HG03039 (cell line): ENCODE measurements around the gene PDE7B.
"Not testable (repeated sequence)": the region's sequence is repeated elsewhere in the genome, so short reads cannot be mapped to it uniquely, and the experiment has no call there.

ENCODE experiments used
- ATAC-seq: cut with Tn5 transposase; IDR thresholded peaks from one replicate; pipeline ENCODE4 v1.9.1; 2021; ENCODE audit warnings: mild to moderate bottlenecking, moderate library complexity; ENCODE audit not compliant: unreplicated experiment

PDE7B gene

DNA sequence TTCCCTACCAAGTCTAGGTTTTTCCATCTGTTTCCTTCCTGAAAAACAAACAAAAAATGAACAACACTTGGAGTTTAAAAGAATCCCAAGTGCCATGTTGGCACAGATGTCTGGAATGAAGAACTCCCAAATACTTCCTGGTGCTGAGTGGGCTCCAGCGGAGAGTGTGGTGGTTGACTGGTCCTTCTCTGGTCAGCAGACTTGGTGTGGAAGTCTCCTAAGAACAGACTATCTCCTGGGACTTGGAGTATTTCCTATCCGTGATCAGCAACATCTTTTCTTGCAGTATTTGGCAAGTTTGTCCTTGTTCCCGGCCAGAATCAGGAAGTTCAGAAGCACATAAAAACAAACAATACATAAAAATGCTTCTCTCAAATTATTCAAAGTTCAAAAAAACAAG lies 244.5 kb downstream of the PDE7B start:
- ATAC-seq, result no peak

DNA sequence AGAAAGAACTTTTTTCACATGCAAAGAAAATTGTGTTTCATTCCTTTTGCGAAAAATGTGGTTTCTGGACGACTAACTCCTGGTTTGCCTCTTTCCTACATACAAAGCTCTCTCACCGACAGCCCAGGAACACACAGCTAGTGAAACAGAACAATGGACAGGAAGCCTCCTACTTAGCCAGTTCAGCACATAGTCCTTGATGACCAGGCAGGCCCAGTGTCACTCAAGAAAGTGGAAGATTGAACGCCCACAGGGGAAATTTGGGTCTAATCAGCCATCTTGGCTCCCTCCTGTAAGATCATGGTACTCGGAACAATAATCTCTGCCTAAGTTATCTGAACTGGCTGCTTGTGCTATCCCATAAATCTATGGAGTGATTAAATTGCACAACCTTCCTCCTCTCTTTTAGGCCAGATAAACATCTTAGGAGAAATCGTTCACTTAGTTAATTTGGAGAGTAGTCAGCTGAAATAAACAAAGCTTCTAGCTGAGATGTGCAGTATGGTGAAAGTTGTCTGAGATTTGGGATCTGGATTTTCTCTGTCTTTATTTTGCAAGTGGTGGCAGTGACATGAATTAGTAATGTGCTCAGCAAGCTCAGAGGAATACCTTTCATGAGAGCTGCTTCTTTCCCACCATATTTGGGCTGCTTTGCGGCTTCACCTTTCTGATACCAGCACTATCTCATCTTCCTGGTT lies 251.6 kb downstream of the PDE7B start:
- ATAC-seq, result no peak

GRCh38 chr6:136103763-136104311 lies 252.3 kb downstream of the PDE7B start:
- ATAC-seq, result no peak

GRCh38 chr6:136104556-136104955 lies 253.1 kb downstream of the PDE7B start:
- ATAC-seq, result no peak

- not testable (repeated sequence) for ATAC-seq
Measured at GRCh38 chr6:136105797-136106196, 254.3 kb downstream of the PDE7B start.

DNA sequence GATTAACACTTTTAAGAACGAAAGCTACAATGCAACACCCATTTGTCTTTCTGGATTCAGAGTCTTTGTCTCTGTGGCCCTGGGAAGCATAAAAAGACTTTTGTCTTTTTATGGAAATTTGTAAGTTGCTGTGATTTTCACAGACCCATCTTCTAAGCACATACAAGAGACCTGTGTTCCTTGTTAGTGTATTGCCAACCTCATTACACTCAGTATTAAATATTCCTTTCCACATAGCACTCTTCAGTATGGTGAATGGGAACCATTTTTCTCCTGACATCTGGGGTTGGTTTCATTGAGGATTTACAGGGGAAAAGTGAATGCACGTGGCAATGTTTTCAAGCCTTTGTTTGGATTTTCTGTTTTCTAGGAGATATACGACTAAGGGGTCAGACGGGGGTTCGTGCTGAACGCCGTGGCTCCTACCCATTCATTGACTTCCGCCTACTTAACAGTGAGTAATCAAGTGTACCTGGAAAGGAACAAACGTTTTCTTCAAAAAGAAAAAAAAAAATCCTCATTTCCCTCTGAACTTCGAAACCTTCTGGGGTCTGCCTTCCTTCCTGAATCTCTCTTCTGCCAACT lies 257.0 kb downstream of the PDE7B start:
- ATAC-seq, result no peak

DNA sequence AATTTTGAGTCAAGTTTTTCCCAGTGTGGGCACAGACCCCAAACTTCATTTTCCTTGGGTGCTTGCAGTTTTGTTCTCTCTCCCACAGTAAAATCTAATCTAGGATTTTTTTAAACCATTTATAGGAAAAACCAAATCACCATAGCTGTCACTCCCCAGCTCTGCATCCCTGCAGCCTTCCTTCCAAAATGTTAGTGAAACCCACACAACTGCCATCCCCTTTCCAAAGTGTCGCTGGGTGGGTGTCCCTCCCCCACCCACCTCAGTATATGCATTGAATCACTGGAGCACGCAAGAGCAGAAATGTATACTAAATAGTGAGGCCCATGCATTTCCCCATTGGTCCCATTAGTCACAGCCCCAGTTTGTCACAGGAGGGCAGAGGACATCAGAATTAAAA lies 260.3 kb downstream of the PDE7B start:
- no peak for ATAC-seq

- ATAC-seq, result no peak
Measured at GRCh38 chr6:136112262-136112661, 260.8 kb downstream of the PDE7B start.

GRCh38 chr6:136113736-136114173 lies 262.3 kb downstream of the PDE7B start:
- ATAC-seq, result no peak

DNA sequence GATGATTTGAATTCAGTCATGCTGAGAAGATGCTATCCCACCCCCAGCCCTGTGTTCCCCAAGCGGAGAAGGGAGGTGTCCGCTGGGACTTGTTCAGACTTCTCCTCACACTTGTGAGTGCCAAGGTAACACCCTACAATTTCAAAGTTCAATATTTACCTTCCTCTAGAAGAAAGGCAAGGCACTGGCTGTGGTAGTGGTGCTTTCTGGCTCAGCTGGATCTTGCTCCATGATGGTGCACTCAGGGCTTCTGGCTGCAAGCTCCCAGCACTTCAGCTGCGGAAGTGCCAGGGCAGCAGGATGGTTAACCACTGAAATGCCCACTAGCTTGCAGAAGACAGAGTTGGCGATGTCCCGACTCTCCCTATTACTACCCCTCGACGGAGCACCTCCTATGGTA lies 263.2 kb downstream of the PDE7B start:
- no peak for ATAC-seq

GRCh38 chr6:136115941-136116340 lies 264.4 kb downstream of the PDE7B start:
- ATAC-seq, result no peak

- ATAC-seq, result no peak
Measured at GRCh38 chr6:136117081-136117480, 265.6 kb downstream of the PDE7B start.

- ATAC-seq, result no peak
Measured at GRCh38 chr6:136118787-136119186, 267.3 kb downstream of the PDE7B start.

DNA sequence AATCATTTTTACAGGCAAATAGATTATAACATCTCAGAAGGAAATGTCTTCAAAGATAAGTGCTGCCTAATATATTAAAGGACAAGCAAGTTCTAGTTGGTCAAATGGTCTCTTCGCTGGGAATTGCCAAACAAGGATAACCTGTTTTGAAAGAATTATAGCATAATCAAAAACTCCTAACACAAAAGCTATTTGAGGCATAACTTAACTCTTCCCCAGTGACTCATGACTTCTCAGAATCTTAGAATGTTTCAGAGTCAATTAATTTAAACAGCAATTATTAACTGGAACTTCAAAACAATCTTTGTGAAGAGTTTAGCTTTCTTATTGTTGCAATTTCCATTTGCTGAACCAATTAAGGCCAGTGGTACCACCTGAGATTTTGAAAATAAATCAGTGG lies 272.0 kb downstream of the PDE7B start:
- ATAC-seq, result no peak

DNA sequence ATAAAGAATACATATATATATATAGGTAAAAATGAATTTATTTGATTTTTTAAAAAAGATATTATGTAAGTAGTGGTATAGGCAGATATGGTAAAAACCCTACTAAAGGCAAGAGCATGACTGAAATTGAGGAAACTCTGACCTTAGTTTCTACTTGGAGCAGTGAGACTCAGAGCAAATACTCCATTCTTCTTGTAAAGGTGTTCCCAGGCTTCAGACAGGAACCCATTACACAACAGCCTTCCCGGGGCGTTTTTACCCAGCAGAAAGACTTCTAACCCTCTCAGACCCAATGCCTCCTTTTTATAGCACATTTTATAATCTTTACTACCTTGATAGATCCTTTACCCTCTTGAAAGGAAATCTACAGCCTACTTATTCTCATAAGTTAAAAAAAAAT lies 274.1 kb downstream of the PDE7B start:
- no peak for ATAC-seq

DNA sequence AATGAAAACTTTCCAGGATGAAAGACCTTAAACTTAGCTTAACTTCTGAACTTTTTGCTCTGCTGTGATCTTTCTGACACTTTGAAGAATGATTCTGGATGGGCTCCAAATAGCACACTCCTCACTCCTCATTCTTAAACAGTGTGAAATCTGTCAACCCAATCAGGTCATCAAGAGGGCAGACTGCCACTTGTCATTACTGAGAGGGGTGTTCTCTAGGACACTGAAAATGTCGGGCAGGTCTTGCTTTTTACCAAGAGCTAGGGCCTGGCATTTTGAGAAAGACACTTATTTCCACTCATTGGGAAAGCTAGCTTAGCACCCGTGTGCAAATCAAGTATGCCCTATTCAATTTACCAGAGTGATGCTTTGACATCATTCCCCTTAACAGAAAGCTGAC lies 276.4 kb downstream of the PDE7B start:
- no peak for ATAC-seq

GRCh38 chr6:136129365-136129764 lies 277.9 kb downstream of the PDE7B start:
- ATAC-seq, result no peak

DNA sequence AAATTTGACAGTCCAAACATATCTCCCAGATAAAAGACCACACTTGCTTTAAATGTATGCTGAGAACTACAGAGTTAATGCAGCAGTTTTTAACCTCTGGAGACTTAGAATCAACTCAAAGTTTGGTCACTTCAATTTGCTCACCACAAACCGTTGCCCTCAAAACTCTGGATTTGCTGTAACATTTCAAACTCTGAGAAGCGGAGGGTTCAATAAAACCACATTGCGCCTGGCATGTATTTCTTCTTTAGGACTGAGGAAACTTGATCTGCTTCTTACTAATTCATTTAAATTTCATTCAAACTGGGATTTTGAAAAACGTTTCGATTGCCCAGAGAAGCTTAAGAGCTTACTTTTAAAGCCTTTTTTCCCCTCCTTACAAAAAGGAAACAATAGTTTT lies 282.8 kb downstream of the PDE7B start:
- no peak for ATAC-seq

- no peak for ATAC-seq
Measured at GRCh38 chr6:136134751-136135150, 283.2 kb downstream of the PDE7B start.

GRCh38 chr6:136136274-136136673 lies 284.8 kb downstream of the PDE7B start:
- ATAC-seq, result no peak

GRCh38 chr6:136137008-136137692 lies 285.6 kb downstream of the PDE7B start:
- ATAC-seq, result no peak
